H9 (cell line): ENCODE measurements around the gene EIF4A3. TPM values are rescaled to one million over a fixed set of nuclear protein-coding genes. Genes with fewer than 3 reads are reported as not detected.

Experiments used
- DNase-seq: peaks from one replicate; pipeline ENCODE4 v3.0.0-alpha.2; 2017
- H2AFZ ChIP-seq: one replicate; pipeline ENCODE4 v1.6.1; 2013; ENCODE audit warnings: mild to moderate bottlenecking, low read length, control low read depth, moderate library complexity
- H2AK5ac ChIP-seq: 2 replicates; pipeline ENCODE4 v1.6.1; 2013; ENCODE audit warnings: low read length, control low read depth, mixed read lengths; ENCODE audit not compliant: insufficient read length
- H2BK120ac ChIP-seq: one replicate; pipeline ENCODE4 v1.6.1; 2013; ENCODE audit warnings: low read depth, mild to moderate bottlenecking, low read length, control low read depth, inconsistent platforms; ENCODE audit not compliant: poor library complexity, severe bottlenecking
- H2BK12ac ChIP-seq: 2 replicates; pipeline ENCODE4 v1.6.1; 2013; ENCODE audit warnings: low read length, control low read depth, mixed read lengths, low read depth; ENCODE audit not compliant: insufficient read length
- H2BK15ac ChIP-seq: 2 replicates; pipeline ENCODE4 v1.6.1; 2013; ENCODE audit warnings: low read depth, low read length, control low read depth
- H2BK20ac ChIP-seq: one replicate; pipeline ENCODE4 v1.6.1; 2013; ENCODE audit warnings: low read depth, mild to moderate bottlenecking, low read length, control low read depth, inconsistent platforms; ENCODE audit not compliant: poor library complexity, severe bottlenecking
- H2BK5ac ChIP-seq: 2 replicates; pipeline ENCODE4 v1.6.1; 2013; ENCODE audit warnings: low read length, control low read depth, mixed read lengths; ENCODE audit not compliant: insufficient read length
- H3K14ac ChIP-seq: 2 replicates; pipeline ENCODE4 v1.6.1; 2013; ENCODE audit warnings: low read length, control low read depth; ENCODE audit not compliant: insufficient read depth
- H3K18ac ChIP-seq: 2 replicates; pipeline ENCODE4 v1.6.1; 2013; ENCODE audit warnings: low read depth, mild to moderate bottlenecking, mixed read lengths, low read length, control low read depth; ENCODE audit not compliant: insufficient read length
- H3K23ac ChIP-seq: 2 replicates; pipeline ENCODE4 v1.6.1; 2013; ENCODE audit warnings: low read length, control low read depth, mixed read lengths, low read depth; ENCODE audit not compliant: insufficient read length
- H3K23me2 ChIP-seq: 2 replicates; pipeline ENCODE4 v1.6.1; 2013; ENCODE audit warnings: low read depth, mild to moderate bottlenecking, mixed read lengths, low read length, control low read depth; ENCODE audit not compliant: insufficient read length, poor library complexity, severe bottlenecking
- H3K27ac ChIP-seq: 2 replicates; pipeline ENCODE4 v1.5.1; 2013; ENCODE audit warnings: low read length, control low read depth, mixed read lengths, low read depth; ENCODE audit not compliant: insufficient read length
- H3K27me3 ChIP-seq: 2 replicates; pipeline ENCODE4 v1.6.1; 2013; ENCODE audit warnings: low read length, control low read depth, inconsistent platforms; ENCODE audit not compliant: insufficient read depth
- H3K4ac ChIP-seq: 2 replicates; pipeline ENCODE4 v1.6.1; 2013; ENCODE audit warnings: low read depth, mild to moderate bottlenecking, control low read depth, inconsistent platforms, low read length, moderate library complexity
- H3K4me1 ChIP-seq: 2 replicates; pipeline ENCODE4 v1.6.1; 2013; ENCODE audit warnings: low read length, control low read depth, inconsistent platforms; ENCODE audit not compliant: insufficient read depth
- H3K4me2 ChIP-seq: 2 replicates; pipeline ENCODE4 v1.6.1; 2013; ENCODE audit warnings: low read length, control low read depth, mixed read lengths; ENCODE audit not compliant: insufficient read length, insufficient read depth
- H3K56ac ChIP-seq: 2 replicates; pipeline ENCODE4 v1.6.1; 2013; ENCODE audit warnings: low read depth, mild to moderate bottlenecking, mixed read lengths, low read length, control low read depth; ENCODE audit not compliant: insufficient read length
- H3K79me1 ChIP-seq: 2 replicates; pipeline ENCODE4 v1.6.1; 2013; ENCODE audit warnings: low read depth, mild to moderate bottlenecking, moderate library complexity, low read length, control low read depth, inconsistent platforms; ENCODE audit not compliant: insufficient read depth, poor library complexity, severe bottlenecking
- H3K79me2 ChIP-seq: 2 replicates; pipeline ENCODE4 v1.6.1; 2013; ENCODE audit warnings: low read length, control low read depth, inconsistent platforms; ENCODE audit not compliant: insufficient read depth
- H3K9ac ChIP-seq: 2 replicates; pipeline ENCODE4 v1.6.1; 2013; ENCODE audit warnings: low read length, control low read depth, mixed read lengths; ENCODE audit not compliant: insufficient read length; ENCODE audit errors: extremely low read depth
- H3K9me3 ChIP-seq: one replicate; pipeline ENCODE4 v1.6.1; 2013; ENCODE audit warnings: low read depth, low read length, inconsistent platforms; ENCODE audit not compliant: control insufficient read depth
- H3T11ph ChIP-seq: one replicate; pipeline ENCODE4 v1.6.1; 2013; ENCODE audit warnings: mild to moderate bottlenecking, low read length, control low read depth, inconsistent platforms
- H4K20me1 ChIP-seq: one replicate; pipeline ENCODE4 v1.6.1; 2013; ENCODE audit not compliant: control insufficient read depth, insufficient read length, insufficient read depth
- H4K5ac ChIP-seq: 2 replicates; pipeline ENCODE4 v1.6.1; 2013; ENCODE audit warnings: low read depth, mild to moderate bottlenecking, mixed read lengths, low read length, control low read depth; ENCODE audit not compliant: insufficient read length
- H4K8ac ChIP-seq: replicated peaks from 2 replicates; pipeline ENCODE4 v1.6.1; 2013; ENCODE audit warnings: low read length, control low read depth, mixed read lengths, low read depth; ENCODE audit not compliant: insufficient read length
- H4K91ac ChIP-seq: 2 replicates; pipeline ENCODE4 v1.6.1; 2013; ENCODE audit warnings: low read depth, mild to moderate bottlenecking, moderate library complexity, mixed read lengths, low read length, control low read depth; ENCODE audit not compliant: insufficient read length
- H3K27ac Mint-ChIP-seq, 3 experiments: 2 replicates in 2 of 3; 3 replicates in 1 of 3; pipeline ENCODE4 v1.8.0; 2020 to 2021; ENCODE audit warnings: mixed read lengths in 3 of 3, mild to moderate bottlenecking in 1 of 3, moderate library complexity in 1 of 3
- H3K27me3 Mint-ChIP-seq: 2 replicates; pipeline ENCODE4 v1.8.0; 2021; ENCODE audit warnings: low read depth, mild to moderate bottlenecking, moderate library complexity, mixed read lengths
- H3K36me3 Mint-ChIP-seq, 3 experiments: 2 replicates in 2 of 3; 3 replicates in 1 of 3; pipeline ENCODE4 v1.8.0; 2020 to 2021; ENCODE audit warnings: low read depth in 3 of 3, mixed read lengths in 3 of 3; ENCODE audit not compliant: insufficient read depth in 1 of 3
- H3K4me1 Mint-ChIP-seq, 2 experiments: 2 replicates each; pipeline ENCODE4 v1.8.0; 2020; ENCODE audit warnings: mixed read lengths in 2 of 2
- H3K4me3 Mint-ChIP-seq, 2 experiments: 2 replicates in 1 of 2; 3 replicates in 1 of 2; pipeline ENCODE4 v1.8.0; 2020 to 2021; ENCODE audit warnings: mild to moderate bottlenecking in 2 of 2, mixed read lengths in 2 of 2, moderate library complexity in 1 of 2
- H3K9me3 Mint-ChIP-seq, 2 experiments: 2 replicates in 1 of 2; 3 replicates in 1 of 2; pipeline ENCODE4 v1.8.0; 2020; ENCODE audit warnings: mild to moderate bottlenecking in 2 of 2, mixed read lengths in 2 of 2, moderate library complexity in 1 of 2
- WGBS: extraction: QIAGEN DNeasy Blood & Tissue Kit; methylation state at CpG from one replicate; pipeline ENCODE4 v1.1.7; 2013; ENCODE audit warnings: missing lambda C conversion rate, low lambda C conversion rate, mixed read lengths; ENCODE audit not compliant: insufficient read length; ENCODE audit errors: extremely low coverage; 5-methylcytosine and 5-hydroxymethylcytosine counted together
- total RNA-seq: library from RNA; stranded (reverse); gene quantifications from 2 replicates; pipeline ENCODE4 v1.2.1, GENCODE V29; 2021
- TF ChIP-seq, protein P1 (sequence below): fragments of 200-600 bp; sonication (generic); conservative IDR thresholded peaks from 3 replicates; pipeline ENCODE4 v1.8.0; 2021; ENCODE audit warnings: antibody characterized with exemption, mild to moderate bottlenecking

The EIF4A3 gene
- total RNA-seq, 1 experiment from 2014 or later = 162 TPM

- Mint-ChIP-seq H3K4me3 (no peak overlapping the region), H3K9me3 (no peaks in the 10 kb centered on the region), H3K36me3 (peaks cover 55 to 91% (median 91%) of the 10 kb centered on the region in 3 experiments), H3K27ac (no peak overlapping the region), H3K4me1 (peaks cover 12 to 17% of the 10 kb centered on the region in 2 experiments), H3K27me3 (no peaks in the 10 kb centered on the region)
- Histone ChIP-seq H3T11ph (no peak overlapping the region), H3K27me3 (no peaks in the 10 kb centered on the region), H3K4me2 (no peak overlapping the region), H3K23me2 (peaks cover 6% of the 10 kb centered on the region), H2BK15ac (no peak overlapping the region), H3K9me3 (no peaks in the 10 kb centered on the region), H2BK12ac (no peak overlapping the region), H3K18ac (no peak overlapping the region), H2AK5ac (no peak overlapping the region), H4K20me1 (no peaks in the 10 kb centered on the region), H2BK20ac (no peak overlapping the region), H3K14ac (no peak overlapping the region), H3K4me1 (peaks cover 3% of the 10 kb centered on the region; the same call in 1 of the 2 replicates), H2BK120ac (no peak overlapping the region), H4K5ac (no peak overlapping the region), H3K27ac (no peak overlapping the region), H2AFZ (no peak overlapping the region), H4K8ac (no peak overlapping the region), H3K9ac (no peak overlapping the region), H2BK5ac (no peak overlapping the region), H3K23ac (no peak overlapping the region), H3K79me2 (peaks cover 21% of the 10 kb centered on the region; the same call in 1 of the 2 replicates), H4K91ac (no peak overlapping the region), H3K4ac (no peak overlapping the region), H3K56ac (no peak overlapping the region), H3K79me1 (peaks cover 4% of the 10 kb centered on the region)
- WGBS = no CpG with 5 or more reads among the region's 7 CpGs
- DNase-seq = no peak
- TF ChIP-seq, protein P1, sequence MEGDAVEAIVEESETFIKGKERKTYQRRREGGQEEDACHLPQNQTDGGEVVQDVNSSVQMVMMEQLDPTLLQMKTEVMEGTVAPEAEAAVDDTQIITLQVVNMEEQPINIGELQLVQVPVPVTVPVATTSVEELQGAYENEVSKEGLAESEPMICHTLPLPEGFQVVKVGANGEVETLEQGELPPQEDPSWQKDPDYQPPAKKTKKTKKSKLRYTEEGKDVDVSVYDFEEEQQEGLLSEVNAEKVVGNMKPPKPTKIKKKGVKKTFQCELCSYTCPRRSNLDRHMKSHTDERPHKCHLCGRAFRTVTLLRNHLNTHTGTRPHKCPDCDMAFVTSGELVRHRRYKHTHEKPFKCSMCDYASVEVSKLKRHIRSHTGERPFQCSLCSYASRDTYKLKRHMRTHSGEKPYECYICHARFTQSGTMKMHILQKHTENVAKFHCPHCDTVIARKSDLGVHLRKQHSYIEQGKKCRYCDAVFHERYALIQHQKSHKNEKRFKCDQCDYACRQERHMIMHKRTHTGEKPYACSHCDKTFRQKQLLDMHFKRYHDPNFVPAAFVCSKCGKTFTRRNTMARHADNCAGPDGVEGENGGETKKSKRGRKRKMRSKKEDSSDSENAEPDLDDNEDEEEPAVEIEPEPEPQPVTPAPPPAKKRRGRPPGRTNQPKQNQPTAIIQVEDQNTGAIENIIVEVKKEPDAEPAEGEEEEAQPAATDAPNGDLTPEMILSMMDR = no peak
These were observed 5.3 kb downstream of the EIF4A3 start for GRCh38 chr17:80141463-80142165.
